GM12874 (cell line): ENCODE measurements around the gene SCUBE1.

Source experiments
- TF ChIP-seq, protein P1 (sequence below): IDR thresholded peaks from 2 replicates; pipeline ENCODE4 v1.5.1; 2011; ENCODE audit warnings: low read depth, mild to moderate bottlenecking, control low read depth, low read length, moderate library complexity; ENCODE audit not compliant: insufficient read depth

SCUBE1 gene

DNA sequence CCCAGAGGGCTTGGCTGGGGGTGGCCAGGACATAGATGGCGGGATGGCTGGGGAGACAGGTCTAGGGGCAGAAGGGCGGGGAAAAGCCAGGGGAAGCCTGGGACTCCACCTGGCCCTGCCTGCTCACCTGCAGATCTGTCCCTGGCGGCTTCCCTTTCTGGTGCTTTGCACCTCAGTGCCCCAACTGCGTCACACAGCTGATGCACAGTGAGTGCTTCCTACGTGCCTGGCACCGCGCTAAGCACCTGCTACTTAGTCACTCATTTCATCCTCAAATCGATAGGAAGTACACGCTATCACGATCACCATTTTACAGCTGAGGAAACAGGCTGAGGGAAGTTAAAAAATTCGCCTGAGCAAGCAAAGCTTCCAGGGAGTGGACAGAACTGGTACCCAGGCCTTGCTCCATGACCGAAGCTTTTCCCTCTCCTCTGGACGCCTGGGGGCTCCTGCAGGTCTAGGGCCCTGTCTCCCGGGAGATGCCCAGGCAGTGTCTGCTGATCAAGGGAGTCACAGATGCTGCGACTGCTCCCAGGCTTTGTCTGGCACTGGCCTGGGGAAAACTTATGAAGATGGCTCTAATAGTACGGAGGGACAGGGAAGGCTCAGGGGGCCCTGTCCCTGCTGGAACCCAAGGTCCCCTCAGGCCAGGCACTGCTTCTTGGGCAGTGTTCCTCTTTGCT, 93.2 kb downstream of the SCUBE1 start:
- TF ChIP-seq, protein P1, sequence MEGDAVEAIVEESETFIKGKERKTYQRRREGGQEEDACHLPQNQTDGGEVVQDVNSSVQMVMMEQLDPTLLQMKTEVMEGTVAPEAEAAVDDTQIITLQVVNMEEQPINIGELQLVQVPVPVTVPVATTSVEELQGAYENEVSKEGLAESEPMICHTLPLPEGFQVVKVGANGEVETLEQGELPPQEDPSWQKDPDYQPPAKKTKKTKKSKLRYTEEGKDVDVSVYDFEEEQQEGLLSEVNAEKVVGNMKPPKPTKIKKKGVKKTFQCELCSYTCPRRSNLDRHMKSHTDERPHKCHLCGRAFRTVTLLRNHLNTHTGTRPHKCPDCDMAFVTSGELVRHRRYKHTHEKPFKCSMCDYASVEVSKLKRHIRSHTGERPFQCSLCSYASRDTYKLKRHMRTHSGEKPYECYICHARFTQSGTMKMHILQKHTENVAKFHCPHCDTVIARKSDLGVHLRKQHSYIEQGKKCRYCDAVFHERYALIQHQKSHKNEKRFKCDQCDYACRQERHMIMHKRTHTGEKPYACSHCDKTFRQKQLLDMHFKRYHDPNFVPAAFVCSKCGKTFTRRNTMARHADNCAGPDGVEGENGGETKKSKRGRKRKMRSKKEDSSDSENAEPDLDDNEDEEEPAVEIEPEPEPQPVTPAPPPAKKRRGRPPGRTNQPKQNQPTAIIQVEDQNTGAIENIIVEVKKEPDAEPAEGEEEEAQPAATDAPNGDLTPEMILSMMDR = no peak

DNA sequence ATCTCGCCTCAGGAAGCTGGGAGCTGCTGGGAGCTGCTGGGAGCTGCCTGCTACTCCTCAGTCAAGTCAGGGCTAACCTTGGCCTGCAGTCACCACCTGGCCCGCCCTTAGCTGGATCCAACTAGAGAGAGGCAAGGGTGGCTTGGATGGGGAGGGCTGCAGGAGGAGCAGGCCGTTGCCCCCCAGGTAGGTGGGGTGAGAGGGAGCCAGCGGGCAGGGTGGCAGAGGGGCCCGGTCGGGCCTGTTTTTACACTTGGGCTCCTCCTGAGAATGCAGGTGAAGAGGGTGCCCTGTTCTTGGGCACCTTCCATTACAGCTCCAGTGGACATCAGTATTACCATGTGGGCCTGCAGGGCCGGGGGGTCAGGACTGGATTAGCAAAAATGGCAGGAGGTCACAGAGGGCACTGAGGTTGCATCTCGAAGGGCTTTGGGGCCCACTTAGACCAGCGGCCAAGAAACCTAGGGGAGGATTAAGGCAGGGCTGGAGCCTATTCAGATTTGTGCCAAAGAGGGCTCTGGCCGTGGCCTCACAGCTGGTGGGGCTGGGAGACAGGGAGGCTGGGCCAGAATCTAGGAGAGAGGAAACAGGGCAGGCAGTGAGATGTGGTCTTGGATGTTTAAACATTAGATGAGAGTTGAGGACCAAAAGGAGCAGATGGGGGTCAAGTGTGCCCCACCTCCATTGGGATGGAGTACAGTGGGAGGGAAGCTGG, 95.5 kb downstream of the SCUBE1 start:
- TF ChIP-seq, protein P1 = no peak

DNA sequence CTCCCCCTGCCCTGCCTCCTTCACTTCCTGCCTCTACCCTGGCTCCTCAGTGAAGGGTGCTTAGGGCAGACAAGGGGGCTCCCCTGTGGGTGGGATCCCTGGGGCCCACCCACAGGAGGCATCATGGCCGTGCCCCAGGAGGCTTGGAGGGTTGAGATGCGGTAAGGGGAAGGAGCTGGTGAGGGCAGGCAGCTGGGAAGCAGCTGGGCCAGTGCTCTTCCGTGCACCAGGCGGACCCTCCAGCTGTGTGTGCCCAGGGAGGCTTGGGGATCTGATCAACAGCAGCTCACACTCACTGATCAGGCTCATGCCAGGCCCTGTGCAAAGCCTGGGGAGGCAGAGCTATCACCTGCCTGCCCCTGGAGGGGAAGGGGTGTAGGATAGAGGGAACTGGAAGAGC, 97.0 kb downstream of the SCUBE1 start:
- TF ChIP-seq, protein P1 = no peak

DNA sequence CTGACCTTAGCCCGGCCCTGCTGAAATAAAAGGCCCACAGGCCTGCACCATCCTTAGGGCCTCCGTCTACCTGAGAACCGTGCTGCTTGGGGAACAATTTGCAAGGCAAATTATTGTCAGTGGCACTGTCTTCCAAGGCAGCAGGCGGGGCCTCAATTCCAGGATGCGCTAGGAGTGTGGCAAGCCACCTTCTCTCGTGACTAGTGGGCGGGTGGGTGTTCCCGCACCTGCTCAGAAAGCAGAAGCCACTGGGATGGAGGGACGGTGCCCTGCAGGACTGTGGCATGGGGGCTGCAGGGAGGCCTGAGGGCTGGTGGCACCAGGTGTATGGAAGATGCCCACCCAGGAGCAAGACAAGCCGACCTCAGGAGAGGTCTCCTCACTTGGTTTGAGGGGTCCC, 97.5 kb downstream of the SCUBE1 start:
- TF ChIP-seq, protein P1 = no peak

DNA sequence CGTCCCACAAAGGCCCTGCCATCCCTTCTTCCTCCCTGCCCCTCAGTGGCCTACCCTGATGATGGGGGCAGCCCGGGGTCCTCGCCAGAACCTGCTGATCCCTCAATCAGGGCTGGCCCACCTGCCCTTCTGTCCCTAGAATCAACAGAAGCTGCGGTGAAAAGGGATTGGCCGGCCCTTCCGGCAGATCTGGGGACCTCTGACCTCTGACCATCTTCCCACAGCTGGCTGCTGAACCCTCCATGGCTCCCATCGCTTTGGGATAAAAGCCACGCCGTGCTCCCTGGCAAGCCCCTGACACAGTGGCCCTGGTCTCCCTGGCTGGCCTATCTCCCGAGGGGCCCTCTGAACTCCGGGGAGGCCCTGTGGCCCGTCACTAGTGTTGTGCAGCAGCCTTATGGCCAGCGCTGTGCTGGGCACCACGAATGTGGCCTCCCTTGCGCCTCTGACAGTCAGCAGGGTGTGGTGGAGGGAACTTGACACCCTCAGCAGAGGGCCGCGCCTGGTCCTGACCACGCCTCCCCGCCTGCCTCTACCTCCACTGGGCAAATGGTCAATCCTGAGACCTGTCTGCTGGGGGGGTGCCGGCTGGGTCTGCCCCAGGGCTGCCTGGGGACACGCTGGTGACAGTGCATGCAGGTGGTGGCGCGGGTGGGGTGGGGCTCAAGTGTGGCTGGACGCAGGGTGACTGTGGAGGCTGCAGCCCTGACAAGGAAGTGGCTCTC, 98.2 kb downstream of the SCUBE1 start:
- TF ChIP-seq, protein P1 = no peak

DNA sequence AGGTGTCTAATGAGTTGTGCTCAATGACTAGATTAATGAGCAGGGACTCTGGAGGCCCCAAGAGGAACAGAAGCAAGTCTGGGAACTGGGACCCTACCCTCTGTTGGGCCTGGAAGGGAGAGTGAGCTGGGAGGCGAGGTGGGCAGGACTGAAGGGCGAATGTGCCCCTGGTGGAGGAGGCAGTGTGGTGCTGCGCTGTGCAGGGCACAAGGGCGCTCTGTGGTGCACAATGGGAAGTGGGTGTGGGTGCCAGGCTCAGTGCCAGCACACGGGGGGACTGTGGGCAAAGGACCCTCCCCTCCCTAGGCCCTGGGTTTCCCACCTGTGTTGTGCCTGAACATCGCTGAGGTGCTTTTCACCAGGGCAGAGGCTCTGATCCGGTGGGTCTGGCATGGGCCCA, 98.8 kb downstream of the SCUBE1 start:
- TF ChIP-seq, protein P1 = no peak

DNA sequence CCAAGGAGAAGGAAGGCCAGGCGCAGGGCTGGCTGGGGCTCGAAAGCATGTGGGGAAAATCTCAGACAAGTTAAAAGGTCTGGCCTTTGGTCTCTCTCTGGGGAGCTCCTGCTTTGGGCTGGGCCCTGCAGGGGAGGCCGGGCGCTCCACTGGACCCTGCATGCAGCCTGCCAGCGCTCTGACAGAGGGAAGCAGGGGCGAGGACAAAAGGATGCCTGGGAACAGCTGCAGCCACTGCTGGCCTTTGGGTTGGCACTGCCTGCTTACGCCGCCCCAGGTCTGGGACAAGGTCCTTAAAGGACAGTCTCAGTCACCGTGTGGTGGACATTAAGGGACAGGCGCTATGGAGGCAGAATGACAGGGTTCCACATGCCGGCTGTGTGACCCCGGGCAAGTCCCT, 99.8 kb downstream of the SCUBE1 start:
- TF ChIP-seq, protein P1 = no peak
